Natural killer cell (primary cell): ENCODE results near the gene MAP3K21. TPM values are rescaled to one million over a fixed set of nuclear protein-coding genes. Genes with fewer than 3 reads are reported as not detected.

Experiments used
- ATAC-seq, 3 donors: fragments of 150-1000 bp in 2 of 3; fragments of 200-7000 bp in 1 of 3; cut with Tn5 transposase; 1 replicate in 1 of 3; 2 replicates in 2 of 3; pipeline ENCODE4 v1.10.0; 2021; ENCODE audit warnings: mild to moderate bottlenecking in 2 of 3, moderate library complexity in 2 of 3
- DNase-seq, 2 donors: peaks; one replicate each; pipeline versions ENCODE4 v3.0.0 to v3.0.0-alpha.2; 2013 to 2021; ENCODE audit warnings: mixed read lengths in 1 of 2
- H3K27ac ChIP-seq: one replicate; pipeline ENCODE4 v1.5.1; 2013; ENCODE audit warnings: mild to moderate bottlenecking, low read length
- H3K27me3 ChIP-seq: one replicate; pipeline ENCODE4 v1.6.1; 2013; ENCODE audit warnings: low read length; ENCODE audit not compliant: control insufficient read depth, insufficient read depth
- H3K36me3 ChIP-seq: one replicate; pipeline ENCODE4 v1.6.1; 2013; ENCODE audit warnings: low read length; ENCODE audit not compliant: control insufficient read depth, insufficient read depth
- H3K4me1 ChIP-seq: one replicate; pipeline ENCODE4 v1.6.1; 2013; ENCODE audit warnings: low read length; ENCODE audit not compliant: control insufficient read depth, insufficient read depth
- H3K4me3 ChIP-seq: one replicate; pipeline ENCODE4 v1.5.1; 2013; ENCODE audit warnings: low read length
- H3K9me3 ChIP-seq: one replicate; pipeline ENCODE4 v1.6.1; 2013; ENCODE audit warnings: low read length; ENCODE audit not compliant: control insufficient read depth, insufficient read depth
- H3K27ac Mint-ChIP-seq, 2 donors: one replicate each; pipeline ENCODE4 v1.8.0; 2022; ENCODE audit warnings: mild to moderate bottlenecking in 2 of 2, mixed read lengths in 2 of 2, moderate library complexity in 1 of 2
- H3K27me3 Mint-ChIP-seq, 2 donors: one replicate each; pipeline ENCODE4 v1.8.0; 2022; ENCODE audit warnings: low read depth in 2 of 2, mixed read lengths in 2 of 2
- H3K36me3 Mint-ChIP-seq: one replicate; pipeline ENCODE4 v1.8.0; 2022; ENCODE audit warnings: mixed read lengths
- H3K4me1 Mint-ChIP-seq, 2 donors: one replicate each; pipeline ENCODE4 v1.8.0; 2022; ENCODE audit warnings: mixed read lengths in 2 of 2
- H3K4me3 Mint-ChIP-seq: one replicate; pipeline ENCODE4 v1.8.0; 2022; ENCODE audit warnings: mild to moderate bottlenecking, moderate library complexity, mixed read lengths
- H3K9me3 Mint-ChIP-seq, 2 donors: one replicate each; pipeline ENCODE4 v1.8.0; 2022; ENCODE audit warnings: mixed read lengths in 2 of 2
- CTCF ChIP-seq: fragments of 200-600 bp; IDR thresholded peaks from one replicate; pipeline ENCODE4 v1.8.0; 2022; ENCODE audit warnings: antibody characterized with exemption
- WGBS: methylation state at CpG from one replicate; pipeline ENCODE4 v1.1.7; 2013; ENCODE audit warnings: missing lambda C conversion rate; ENCODE audit not compliant: insufficient coverage; 5-methylcytosine and 5-hydroxymethylcytosine counted together
- intact Hi-C: fragments of 100-400 bp; cut with micrococcal nuclease; formaldehyde crosslinking; loops from one replicate; pipeline ENCODE4 v1.14.2; 2022
- total RNA-seq, 4 donors: library from RNA; stranded (reverse); fragments of 120-200 nt in 1 of 4; gene quantifications; one replicate each; pipeline versions ENCODE4 v1.2.3 to v1.2.4, GENCODE V29; 2013 to 2022

MAP3K21 gene
- total RNA-seq, 3 donors from 2014 or later (not counting 1 experiment from before 2014, with no cell fraction given) = 0.14 to 0.70 (median 0.27) TPM

GRCh38 chr1:233389893-233390292 is 62.4 kb downstream of the MAP3K21 start:
- Histone ChIP-seq H3K27me3 (peaks cover 2% of the 10 kb centered on the region), H3K4me1 (no peaks in the 10 kb centered on the region), H3K36me3 (no peaks in the 10 kb centered on the region), H3K9me3 (no peaks in the 10 kb centered on the region), H3K4me3 (no peak overlapping the region), H3K27ac (no peak overlapping the region)
- ATAC-seq = no peak
- Mint-ChIP-seq H3K27ac (no peak overlapping the region), H3K4me3 (no peak overlapping the region), H3K27me3 (peaks cover 10 to 24% of the 10 kb centered on the region in 2 donors), H3K4me1 (no peaks in the 10 kb centered on the region), H3K36me3 (no peaks in the 10 kb centered on the region), H3K9me3 (no peaks in the 10 kb centered on the region)
- no peak for TF ChIP-seq CTCF
- 91% methylated on average over 1 of the region's 1 CpG for WGBS
- intact Hi-C loops = no loop called here
- DNase-seq = no peak

GRCh38 chr1:233390842-233391737 is 63.6 kb downstream of the MAP3K21 start:
- Mint-ChIP-seq H3K9me3 (no peaks in the 10 kb centered on the region), H3K27ac (no peak overlapping the region), H3K36me3 (no peaks in the 10 kb centered on the region), H3K4me1 (no peaks in the 10 kb centered on the region), H3K27me3 (peaks cover 10 to 24% of the 10 kb centered on the region in 2 donors), H3K4me3 (no peak overlapping the region)
- no peaks in the 10 kb centered on the region for H3K36me3 ChIP-seq
- no peak overlapping the region for H3K27ac ChIP-seq
- H3K4me1 ChIP-seq = no peaks in the 10 kb centered on the region
- intact Hi-C loops = no loop called here
- no peak overlapping the region for H3K4me3 ChIP-seq
- H3K9me3 ChIP-seq = no peaks in the 10 kb centered on the region
- TF ChIP-seq CTCF = no peak
- no peak for DNase-seq
- H3K27me3 ChIP-seq = peaks cover 2% of the 10 kb centered on the region
- WGBS = 91% methylated on average over 2 of the region's 3 CpGs
- ATAC-seq = no peak

GRCh38 chr1:233393084-233393840 is 65.7 kb downstream of the MAP3K21 start:
- H3K4me1 Mint-ChIP-seq = no peaks in the 10 kb centered on the region
- intact Hi-C loops = no loop called here
- WGBS = 60% methylated on average over 8 of the region's 10 CpGs
- H3K27me3 ChIP-seq = peaks cover 2% of the 10 kb centered on the region
- H3K4me1 ChIP-seq = no peaks in the 10 kb centered on the region
- no peak overlapping the region for H3K4me3 ChIP-seq
- no peak overlapping the region for H3K27ac Mint-ChIP-seq
- H3K9me3 Mint-ChIP-seq = no peaks in the 10 kb centered on the region
- DNase-seq (no peak), ATAC-seq (no peak)
- no peak overlapping the region for H3K4me3 Mint-ChIP-seq
- H3K9me3 ChIP-seq = no peaks in the 10 kb centered on the region
- H3K27ac ChIP-seq = no peak overlapping the region
- no peaks in the 10 kb centered on the region for H3K36me3 ChIP-seq
- no peak for TF ChIP-seq CTCF
- H3K27me3 Mint-ChIP-seq = peaks cover 15 to 24% of the 10 kb centered on the region in 2 donors
- H3K36me3 Mint-ChIP-seq = no peaks in the 10 kb centered on the region
